Measurements from ENCODE around the gene ZNF860. TPM values are rescaled to one million over a fixed set of nuclear protein-coding genes. Genes with fewer than 3 reads are reported as not detected.
A peak's percentile ranks its signal among the peaks of the same experiment; 100 is the strongest.

The ZNF860 gene
- total RNA-seq, 1 experiment from 2014 or later = 5.9 TPM

DNA sequence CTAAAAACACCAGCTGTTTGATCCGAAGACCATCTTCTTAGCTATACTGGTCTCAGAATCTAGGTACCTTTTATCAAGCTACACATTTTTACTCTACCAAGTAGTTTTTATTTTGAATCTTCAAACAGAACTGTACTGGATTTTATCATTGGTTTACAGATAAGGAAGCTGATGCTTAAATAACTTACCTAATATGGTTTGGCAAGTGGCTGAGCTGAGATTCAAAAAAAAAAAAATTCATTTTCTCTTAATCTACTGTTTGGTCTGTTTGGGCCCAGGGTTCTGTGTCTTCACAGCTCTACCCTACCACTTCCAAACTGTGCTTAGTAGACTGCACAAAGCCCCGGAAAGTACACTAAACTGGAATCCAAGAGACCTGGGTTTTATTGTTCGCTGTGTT, 35.7 kb downstream of the ZNF860 start:
- TF ChIP-seq, protein P1, sequence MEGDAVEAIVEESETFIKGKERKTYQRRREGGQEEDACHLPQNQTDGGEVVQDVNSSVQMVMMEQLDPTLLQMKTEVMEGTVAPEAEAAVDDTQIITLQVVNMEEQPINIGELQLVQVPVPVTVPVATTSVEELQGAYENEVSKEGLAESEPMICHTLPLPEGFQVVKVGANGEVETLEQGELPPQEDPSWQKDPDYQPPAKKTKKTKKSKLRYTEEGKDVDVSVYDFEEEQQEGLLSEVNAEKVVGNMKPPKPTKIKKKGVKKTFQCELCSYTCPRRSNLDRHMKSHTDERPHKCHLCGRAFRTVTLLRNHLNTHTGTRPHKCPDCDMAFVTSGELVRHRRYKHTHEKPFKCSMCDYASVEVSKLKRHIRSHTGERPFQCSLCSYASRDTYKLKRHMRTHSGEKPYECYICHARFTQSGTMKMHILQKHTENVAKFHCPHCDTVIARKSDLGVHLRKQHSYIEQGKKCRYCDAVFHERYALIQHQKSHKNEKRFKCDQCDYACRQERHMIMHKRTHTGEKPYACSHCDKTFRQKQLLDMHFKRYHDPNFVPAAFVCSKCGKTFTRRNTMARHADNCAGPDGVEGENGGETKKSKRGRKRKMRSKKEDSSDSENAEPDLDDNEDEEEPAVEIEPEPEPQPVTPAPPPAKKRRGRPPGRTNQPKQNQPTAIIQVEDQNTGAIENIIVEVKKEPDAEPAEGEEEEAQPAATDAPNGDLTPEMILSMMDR (IDR thresholded peaks at IDR 0.05; ENCODE audit: insufficient read depth in 1 of 2, low read depth in 1 of 2, low read length in 1 of 2, severe bottlenecking in 1 of 2, unreplicated experiment in 1 of 2) = no peak
- H3K27me3 ChIP-seq (replicated peaks; ENCODE audit: control insufficient read depth, insufficient read depth, low read length) = no peaks in the 10 kb centered on the region
- ChIA-PET POLR2A (no interaction called here), CTCF (interaction anchor here (0.9 to 1.0 kb wide), 2 partner anchors 20 to 39 kb away, joined by 3 read pairs; no protein-coding TSS in a partner anchor)
- no peaks in the 10 kb centered on the region for H3K27me3 Mint-ChIP-seq (ENCODE audit: insufficient read depth, unreplicated experiment)
- H3K4me1 ChIP-seq = peaks cover 6% of the 10 kb centered on the region; the same call in 1 of the 2 replicates
- intact Hi-C loops (cut with micrococcal nuclease; ENCODE audit: unreplicated experiment) = no loop called here
- H3K4me1 Mint-ChIP-seq (ENCODE audit: low read depth, unreplicated experiment) = peaks cover 11% of the 10 kb centered on the region
- no peak for DNase-seq
- H3K9me3 ChIP-seq = no peaks in the 10 kb centered on the region
- BruUV-seq (replicated peaks) = no TSS peak
- no peak overlapping the region for H3K4me3 ChIP-seq (ENCODE audit: low read depth, low read length)
- no peaks in the 10 kb centered on the region for H3K36me3 ChIP-seq (ENCODE audit: control insufficient read depth, insufficient read depth, low read length)
- H3K9me3 Mint-ChIP-seq (ENCODE audit: unreplicated experiment) = no peaks in the 10 kb centered on the region
- H3K4me3 Mint-ChIP-seq (ENCODE audit: unreplicated experiment) = no peak overlapping the region
- H3K36me3 Mint-ChIP-seq (ENCODE audit: insufficient read depth, unreplicated experiment) = peaks cover 12% of the 10 kb centered on the region
- no peak overlapping the region for H3K27ac Mint-ChIP-seq (ENCODE audit: unreplicated experiment)

DNA sequence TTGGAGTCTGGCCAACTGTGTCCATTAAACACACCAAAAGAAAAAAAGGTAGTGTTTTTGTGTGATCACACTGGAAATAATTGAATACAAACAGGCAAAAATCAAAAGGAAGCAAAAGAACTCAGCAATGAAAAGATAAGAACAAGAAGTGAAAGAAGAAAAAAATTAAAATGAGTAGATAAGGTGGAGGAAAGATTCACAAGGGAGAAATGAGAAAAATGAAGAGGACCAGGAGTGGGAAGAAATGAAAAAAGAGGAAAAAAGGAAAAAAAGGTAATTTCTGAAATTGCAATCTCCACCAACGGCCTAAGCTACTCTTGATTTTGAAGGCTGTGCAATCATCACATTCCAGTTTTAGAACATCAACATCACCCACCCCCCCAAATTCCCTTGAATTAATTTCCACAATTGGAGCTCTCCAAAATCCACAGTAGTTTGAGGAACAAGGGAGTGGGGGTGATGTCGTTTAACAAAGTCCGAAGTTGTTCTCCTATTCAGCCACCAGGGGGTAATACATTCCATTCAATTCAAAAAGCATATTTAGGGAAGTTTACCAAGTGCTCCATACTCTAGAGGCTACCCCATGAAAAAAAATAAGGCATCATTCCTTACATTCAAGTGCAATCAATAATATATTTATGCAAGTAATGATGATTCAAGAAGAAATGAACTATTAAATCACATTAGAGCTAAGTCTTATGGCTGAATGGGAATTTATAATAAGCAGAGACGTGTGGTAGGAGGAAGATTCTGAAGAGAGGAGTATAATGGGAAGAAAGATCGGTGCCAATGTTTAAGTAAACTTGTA, 37.4 kb downstream of the ZNF860 start:
- ChIA-PET CTCF (interaction anchor here (0.6 to 2.1 kb wide), 9 partner anchors 19 to 403 kb away, joined by 3 to 20 read pairs (median 3); no protein-coding TSS in a partner anchor), POLR2A (interaction anchor here (0.6 to 0.9 kb wide), 2 partner anchors 132 to 220 kb away, joined by 3 read pairs; no protein-coding TSS in a partner anchor)
- Mint-ChIP-seq H3K27me3 (ENCODE audit: insufficient read depth, unreplicated experiment) (no peaks in the 10 kb centered on the region), H3K9me3 (ENCODE audit: unreplicated experiment) (no peaks in the 10 kb centered on the region), H3K4me3 (ENCODE audit: unreplicated experiment) (peak overlapping the region; percentile 6), H3K36me3 (ENCODE audit: insufficient read depth, unreplicated experiment) (peaks cover 12% of the 10 kb centered on the region), H3K27ac (ENCODE audit: unreplicated experiment) (peak overlapping the region; percentile 20), H3K4me1 (ENCODE audit: low read depth, unreplicated experiment) (peaks cover 11% of the 10 kb centered on the region)
- no peaks in the 10 kb centered on the region for H3K9me3 ChIP-seq
- H3K4me1 ChIP-seq = peaks cover 6% of the 10 kb centered on the region; the same call in 1 of the 2 replicates
- DNase-seq = peak in 1 of 2 experiments; percentile 43
- TF ChIP-seq, protein P1 (IDR thresholded peaks at IDR 0.05; ENCODE audit: insufficient read depth in 1 of 2, low read depth in 1 of 2, low read length in 1 of 2, severe bottlenecking in 1 of 2, unreplicated experiment in 1 of 2) = peak; percentile 60 to 66
- no peaks in the 10 kb centered on the region for H3K27me3 ChIP-seq (replicated peaks; ENCODE audit: control insufficient read depth, insufficient read depth, low read length)
- no TSS peak for BruUV-seq (replicated peaks)
- intact Hi-C loops (cut with micrococcal nuclease; ENCODE audit: unreplicated experiment) = loop anchor here (1.0 to 2.0 kb wide), 2 partner anchors 64 to 125 kb away; no protein-coding TSS in a partner anchor
- H3K36me3 ChIP-seq (ENCODE audit: control insufficient read depth, insufficient read depth, low read length) = no peaks in the 10 kb centered on the region
- no peak overlapping the region for H3K4me3 ChIP-seq (ENCODE audit: low read depth, low read length)

DNA sequence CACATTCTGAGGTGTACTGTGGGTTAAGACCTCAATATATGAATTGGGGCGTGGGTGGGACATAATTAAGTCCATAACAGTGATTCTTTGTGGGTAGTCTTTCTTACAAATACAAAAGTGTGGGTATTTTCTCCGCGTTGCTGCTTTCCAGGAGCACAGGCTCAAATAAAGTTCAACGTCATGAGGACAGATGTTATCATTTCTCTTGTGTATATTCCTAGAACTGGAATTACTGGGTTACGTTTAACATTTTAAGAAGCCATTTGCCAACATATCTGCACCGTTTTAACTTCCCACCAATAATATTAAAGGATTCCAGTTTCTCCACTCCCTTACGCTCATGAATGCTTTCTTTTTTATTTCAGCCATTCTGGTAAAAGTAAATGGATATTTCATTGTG, 39.6 kb downstream of the ZNF860 start:
- Mint-ChIP-seq H3K36me3 (ENCODE audit: insufficient read depth, unreplicated experiment) (peaks cover 12% of the 10 kb centered on the region), H3K27ac (ENCODE audit: unreplicated experiment) (no peak overlapping the region), H3K27me3 (ENCODE audit: insufficient read depth, unreplicated experiment) (no peaks in the 10 kb centered on the region), H3K4me1 (ENCODE audit: low read depth, unreplicated experiment) (peaks cover 11% of the 10 kb centered on the region), H3K4me3 (ENCODE audit: unreplicated experiment) (no peak overlapping the region), H3K9me3 (ENCODE audit: unreplicated experiment) (no peaks in the 10 kb centered on the region)
- ChIA-PET CTCF (no interaction called here), POLR2A (no interaction called here)
- TF ChIP-seq, protein P1 (IDR thresholded peaks at IDR 0.05; ENCODE audit: insufficient read depth in 1 of 2, low read depth in 1 of 2, low read length in 1 of 2, severe bottlenecking in 1 of 2, unreplicated experiment in 1 of 2) = no peak
- Histone ChIP-seq H3K4me1 (peaks cover 6% of the 10 kb centered on the region; the same call in 1 of the 2 replicates), H3K36me3 (ENCODE audit: control insufficient read depth, insufficient read depth, low read length) (no peaks in the 10 kb centered on the region), H3K27me3 (replicated peaks; ENCODE audit: control insufficient read depth, insufficient read depth, low read length) (no peaks in the 10 kb centered on the region), H3K9me3 (no peaks in the 10 kb centered on the region), H3K4me3 (ENCODE audit: low read depth, low read length) (no peak overlapping the region)
- no TSS peak for BruUV-seq (replicated peaks)
- no peak for DNase-seq
- intact Hi-C loops (cut with micrococcal nuclease; ENCODE audit: unreplicated experiment) = no loop called here
